ENCODE data around the gene SCAF4.

The SCAF4 gene

DNA sequence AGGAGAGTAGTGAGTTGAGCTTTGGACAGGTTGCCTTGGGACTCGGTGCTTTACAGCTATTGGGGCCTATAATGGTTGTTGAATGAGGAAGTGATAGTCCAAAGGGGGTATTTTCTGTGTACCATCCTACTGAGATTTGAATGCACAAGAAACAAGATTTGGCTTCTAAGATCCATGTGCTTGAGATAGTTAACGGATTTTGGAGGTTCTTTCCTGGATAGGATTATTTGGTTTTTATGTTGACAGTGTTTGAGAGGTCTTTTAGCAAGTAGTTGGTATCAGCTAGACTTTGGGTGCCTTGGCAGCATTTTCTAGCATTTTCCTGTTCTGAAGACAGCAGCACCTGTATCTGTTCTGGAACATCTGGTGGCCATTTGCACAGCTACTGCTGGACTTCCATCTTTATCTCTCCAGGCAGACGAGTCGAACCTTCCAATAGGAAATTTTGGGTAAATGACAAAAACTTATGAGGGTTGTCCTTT is 3.6 kb upstream of the SCAF4 start:
- DNase-seq, result no peak

- DNase-seq, result no peak
Measured at GRCh38 chr21:31733551-31734149, 1.7 kb upstream of the SCAF4 start.

DNA sequence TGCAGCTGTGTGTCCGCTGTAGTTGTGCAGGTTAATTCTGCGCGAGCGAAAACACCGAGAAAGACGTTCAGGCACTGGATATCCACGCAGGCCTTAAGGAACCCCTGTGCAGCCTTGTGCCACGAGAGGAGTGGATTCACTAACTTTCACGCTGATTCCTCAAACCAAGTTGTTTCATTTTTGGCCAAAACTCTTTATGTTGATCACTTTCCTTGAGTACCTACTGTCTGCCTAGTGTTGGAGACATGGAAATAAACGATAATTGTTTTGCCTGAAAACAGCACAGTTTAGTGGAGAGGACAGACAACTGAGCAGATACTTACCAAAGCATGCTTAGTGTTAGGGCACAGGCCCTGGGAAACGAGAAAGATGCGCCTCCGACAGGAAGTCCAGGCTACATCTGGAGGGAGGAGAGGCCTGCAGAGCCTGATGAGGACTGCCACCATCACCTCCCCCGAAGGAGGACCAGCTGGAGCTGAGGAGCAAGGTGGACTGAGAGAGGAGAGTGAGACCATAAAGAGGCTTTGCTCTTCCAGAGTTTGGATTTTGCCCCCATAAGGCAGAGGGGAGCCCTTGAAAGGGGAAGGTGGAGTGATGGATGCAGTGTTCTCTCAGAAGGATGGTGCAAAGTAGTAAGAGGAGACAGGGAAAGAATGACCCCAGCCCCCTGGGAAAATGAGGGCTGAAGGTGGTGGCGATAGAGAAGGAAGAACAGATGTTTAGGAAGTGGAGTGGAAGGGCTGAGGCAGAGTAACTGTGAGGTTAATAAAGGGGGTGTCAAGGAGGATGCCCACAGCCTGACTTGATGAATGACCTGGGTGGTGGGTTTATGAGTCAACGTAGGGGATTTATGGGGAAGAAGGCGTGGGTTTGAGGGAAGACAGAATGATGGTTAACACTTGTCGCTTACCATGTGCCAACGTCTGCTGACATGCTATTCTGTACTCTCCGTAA is 956 bp upstream of the SCAF4 start:
- peak; percentile 48 for DNase-seq

DNA sequence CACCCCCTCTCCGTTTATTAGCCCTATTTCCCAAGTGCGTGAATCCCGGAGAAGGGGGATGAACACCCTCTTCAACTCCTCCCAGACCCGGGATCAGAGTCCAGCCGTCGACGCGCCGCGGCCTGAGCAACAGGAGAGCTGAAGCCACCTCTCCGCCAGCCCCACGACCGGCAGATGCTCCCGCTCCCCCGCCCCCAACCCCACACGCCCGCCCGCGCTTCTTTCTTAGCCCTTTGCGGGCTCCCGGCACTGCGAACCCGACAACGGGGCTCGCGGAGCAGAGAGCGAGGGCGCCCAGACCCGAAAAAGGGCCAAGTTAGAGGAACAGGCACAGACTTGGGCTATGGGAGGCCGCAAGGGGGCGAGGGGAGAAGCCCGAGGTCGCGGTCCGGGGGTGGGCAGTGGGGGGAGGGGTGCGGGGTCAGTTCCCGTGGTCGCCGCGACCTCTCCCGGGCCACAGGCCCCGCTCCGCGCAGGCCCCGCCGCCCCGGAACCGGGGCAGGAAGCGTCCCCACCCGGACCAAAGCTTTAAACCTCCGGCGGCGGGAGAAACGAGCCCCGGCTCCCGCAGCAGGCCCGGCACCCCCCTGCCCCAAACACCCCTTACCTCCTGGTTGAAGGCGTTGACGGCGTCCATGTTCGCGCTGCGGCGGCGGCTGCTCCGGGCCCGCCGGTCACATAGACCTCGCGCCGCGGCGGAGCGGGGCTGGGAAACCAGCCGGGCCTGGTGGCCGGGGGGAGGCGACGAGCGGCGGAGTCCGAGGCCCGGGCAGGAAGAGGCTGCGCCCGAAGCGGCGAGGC is 662 bp downstream of the SCAF4 start:
- peak; percentile 48 for DNase-seq

- DNase-seq, result no peak
Measured at GRCh38 chr21:31730712-31731055, 1.2 kb downstream of the SCAF4 start.

DNA sequence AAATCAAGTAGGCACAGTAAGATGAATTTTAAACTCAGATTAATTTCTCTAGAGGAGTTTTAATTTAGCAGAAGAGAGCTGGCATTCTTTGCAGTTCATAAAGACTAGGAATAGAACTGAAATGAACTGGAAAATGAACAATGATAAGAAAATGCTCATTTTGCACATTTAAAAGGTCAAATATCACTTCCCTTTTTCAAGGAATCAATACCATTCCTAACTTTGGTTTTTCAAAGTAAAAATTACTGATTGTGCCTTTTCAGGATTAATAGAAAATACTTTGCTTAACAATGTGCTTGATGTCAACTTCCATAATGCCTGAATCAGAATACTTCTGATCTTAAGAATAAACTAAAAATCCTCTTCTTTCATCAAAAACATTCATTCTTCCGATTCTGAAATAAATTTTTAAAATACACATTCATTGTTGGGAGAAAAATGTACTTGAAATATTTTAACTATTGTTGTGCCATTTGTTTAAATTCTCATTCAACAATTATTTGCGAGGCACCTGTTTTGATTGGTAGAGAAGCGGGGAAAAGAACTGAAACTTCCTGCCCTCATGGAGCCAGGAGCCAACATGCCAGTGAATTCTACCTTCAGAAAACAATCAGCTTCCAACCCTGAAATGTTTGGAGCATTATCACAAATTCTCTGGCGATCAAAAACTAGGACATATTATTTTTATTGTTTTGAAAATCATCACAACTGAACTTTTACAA is 2.1 kb downstream of the SCAF4 start:
- DNase-seq, result no peak

DNA sequence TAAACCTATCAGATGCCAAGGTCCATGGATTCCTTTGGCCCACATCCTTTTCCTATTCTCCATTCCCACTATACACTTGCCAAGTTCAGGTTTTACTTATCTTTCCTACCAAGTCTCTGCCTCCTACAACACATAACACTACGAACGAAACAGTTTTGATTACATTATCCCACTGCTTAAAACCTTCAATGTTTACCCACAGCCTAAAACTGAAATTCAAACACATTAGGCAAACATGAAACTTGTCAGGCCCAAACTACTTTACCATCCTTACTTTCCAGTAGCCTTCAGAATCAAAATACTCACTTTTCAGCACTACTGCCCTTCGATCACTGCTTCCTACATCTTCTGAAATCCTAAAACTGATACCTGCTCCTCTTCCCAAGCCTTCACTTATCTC is 3.0 kb downstream of the SCAF4 start:
- DNase-seq, result no peak

DNA sequence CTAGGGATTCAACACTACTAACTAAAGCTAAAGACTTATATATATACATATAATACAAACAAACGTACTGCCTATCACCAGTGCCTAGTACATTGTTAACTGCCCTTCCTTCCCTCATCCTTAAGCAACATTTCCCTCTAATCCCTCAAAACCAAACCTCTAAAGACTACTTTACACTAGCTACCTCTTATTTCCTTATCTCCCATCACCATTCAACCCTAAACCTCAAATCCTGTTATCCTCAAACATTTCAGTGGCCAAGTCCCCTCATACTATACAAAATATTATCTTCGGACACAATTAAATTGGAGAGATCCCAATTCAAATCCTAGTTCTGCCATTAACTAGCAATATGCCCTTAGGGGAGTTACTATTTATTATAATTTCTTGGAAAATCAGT is 3.7 kb downstream of the SCAF4 start:
- DNase-seq, result no peak

- no peak for DNase-seq
Measured at GRCh38 chr21:31727181-31727580, 4.7 kb downstream of the SCAF4 start.

GRCh38 chr21:31726407-31726806 is 5.5 kb downstream of the SCAF4 start:
- no peak for DNase-seq

DNA sequence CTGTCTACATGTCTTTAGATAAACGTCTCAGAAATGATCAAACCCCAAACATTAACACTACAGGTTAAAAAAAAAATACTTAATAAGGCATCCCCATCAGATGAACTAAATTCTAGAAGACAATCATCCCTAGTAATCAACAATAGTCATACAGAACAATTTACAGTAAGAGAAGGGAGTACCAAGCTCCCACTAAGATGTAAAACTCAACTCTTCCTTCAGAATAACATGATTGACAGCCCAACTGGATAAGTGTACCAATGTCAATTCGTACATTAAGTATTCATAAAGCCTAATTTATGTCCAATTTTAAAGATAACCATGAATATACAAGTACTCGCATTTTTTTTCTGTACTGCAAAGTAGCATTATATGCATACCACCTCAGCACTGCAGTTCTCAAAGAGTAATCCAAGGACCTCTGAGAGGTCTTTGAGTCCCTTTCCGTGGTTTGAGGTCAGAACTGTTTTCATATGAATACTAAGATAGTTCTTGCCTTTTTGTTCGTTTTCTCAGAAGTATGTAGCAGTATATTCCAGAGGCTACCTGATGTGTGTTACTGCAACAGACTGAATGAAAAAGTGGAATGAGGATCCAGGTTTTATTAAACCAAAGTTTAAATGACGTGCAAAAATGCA is 6.6 kb downstream of the SCAF4 start:
- peak; percentile 70 for DNase-seq

DNA sequence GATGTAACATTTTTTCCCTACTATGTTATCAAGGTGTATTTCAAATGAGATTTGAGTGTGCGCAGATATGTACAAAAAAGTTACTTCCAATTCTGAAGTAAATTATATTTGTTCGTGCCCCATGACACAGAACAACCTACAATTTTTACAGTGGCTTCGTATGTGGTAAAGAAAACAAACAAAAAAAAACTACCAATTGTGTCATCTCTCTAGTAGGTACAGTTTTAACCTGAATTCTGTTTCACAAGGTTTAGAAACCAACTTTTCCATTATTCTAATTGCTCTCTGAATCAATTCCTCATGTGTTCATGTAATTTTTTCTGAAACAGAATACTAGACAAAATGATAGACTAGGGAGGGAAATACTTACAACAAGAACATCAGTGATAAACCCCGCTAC is 7.4 kb downstream of the SCAF4 start:
- DNase-seq, result no peak

DNA sequence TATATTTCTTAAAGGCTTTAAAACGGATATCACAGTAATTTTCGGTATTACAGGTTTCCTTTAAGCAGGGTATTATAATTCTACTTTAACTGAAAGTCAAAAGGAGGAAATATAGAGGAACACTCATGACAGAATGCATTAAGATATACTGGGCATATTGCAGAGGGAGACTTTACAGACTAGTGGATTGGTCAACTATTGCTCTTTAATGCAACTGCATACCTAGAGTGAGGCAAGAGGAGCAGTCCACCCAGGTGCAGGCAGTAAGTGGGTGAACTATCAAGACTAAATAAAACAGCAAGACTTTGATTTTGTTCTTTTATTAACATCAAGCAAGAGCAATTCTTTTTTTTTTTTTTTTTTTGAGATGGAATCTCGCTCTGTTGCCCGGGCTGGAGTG is 10.5 kb downstream of the SCAF4 start:
- DNase-seq, result no peak

DNA sequence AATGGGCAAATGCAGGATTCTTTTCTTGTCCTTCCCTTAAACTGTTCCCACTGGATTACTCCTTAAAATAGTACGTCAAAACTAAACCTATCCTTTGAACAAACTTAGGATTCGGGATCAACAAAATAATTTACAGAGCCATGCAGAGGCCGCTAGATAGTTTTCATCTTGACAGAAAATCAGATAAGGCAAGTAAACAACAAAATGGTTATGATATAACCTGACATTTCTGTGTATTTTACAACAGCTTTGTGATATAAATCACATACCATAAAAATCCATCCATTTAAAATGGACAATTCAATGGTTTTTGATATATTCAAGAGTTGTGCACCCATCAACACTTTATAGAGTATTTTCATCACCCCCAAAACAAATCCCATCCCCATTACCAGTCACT is 11.2 kb downstream of the SCAF4 start:
- no peak for DNase-seq

DNA sequence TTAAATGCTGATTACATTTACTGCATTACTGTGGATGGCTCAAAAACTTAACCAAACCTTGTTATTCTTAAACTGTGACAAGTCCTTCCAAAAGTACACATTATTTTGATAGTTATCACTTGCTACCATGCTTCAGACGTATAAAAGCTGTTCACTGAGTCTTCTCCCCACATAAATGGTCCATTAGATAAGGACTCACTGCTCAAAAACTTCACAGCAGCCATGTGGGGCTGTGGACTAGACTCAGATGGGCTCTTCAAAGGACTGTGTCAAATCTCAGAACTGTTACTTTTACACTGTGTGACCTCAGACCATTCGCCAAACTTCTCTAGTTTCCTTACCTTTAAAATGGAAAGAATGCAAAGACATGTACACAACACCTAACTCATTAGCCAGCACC is 11.6 kb downstream of the SCAF4 start:
- no peak for DNase-seq

- DNase-seq, result no peak
Measured at GRCh38 chr21:31716106-31716505, 15.8 kb downstream of the SCAF4 start.

DNA sequence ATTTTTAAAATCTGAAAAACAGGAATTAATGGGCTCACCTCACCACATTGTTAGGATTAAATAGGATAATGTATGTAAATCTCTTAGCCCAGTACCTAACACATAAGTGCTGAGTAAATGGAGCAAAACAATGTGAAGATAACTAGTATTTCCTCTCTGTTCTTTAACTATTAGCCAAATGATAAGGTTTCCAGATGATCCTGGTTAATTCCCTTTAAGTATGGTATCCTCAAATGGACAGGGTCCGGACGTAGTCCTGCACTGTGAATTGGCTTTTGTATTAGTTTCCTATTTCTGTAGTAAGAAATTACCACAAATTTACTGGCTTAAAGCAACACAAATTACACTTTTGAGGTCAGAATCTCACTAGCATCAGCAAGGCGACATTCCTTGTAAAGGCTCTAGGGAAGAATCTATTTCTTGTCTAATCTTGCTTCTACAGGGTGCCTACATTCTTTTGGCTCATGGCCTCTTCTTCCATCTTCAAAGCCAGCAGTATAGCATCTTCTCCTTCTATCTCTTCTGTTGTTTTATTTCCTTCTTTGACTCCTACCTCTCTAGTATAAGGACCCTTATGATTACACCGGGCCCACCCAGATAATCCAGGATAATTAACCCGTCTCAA is 17.1 kb downstream of the SCAF4 start:
- no peak for DNase-seq

- DNase-seq, result peak; percentile 76
Measured at GRCh38 chr21:31713973-31714740, 17.8 kb downstream of the SCAF4 start.

DNA sequence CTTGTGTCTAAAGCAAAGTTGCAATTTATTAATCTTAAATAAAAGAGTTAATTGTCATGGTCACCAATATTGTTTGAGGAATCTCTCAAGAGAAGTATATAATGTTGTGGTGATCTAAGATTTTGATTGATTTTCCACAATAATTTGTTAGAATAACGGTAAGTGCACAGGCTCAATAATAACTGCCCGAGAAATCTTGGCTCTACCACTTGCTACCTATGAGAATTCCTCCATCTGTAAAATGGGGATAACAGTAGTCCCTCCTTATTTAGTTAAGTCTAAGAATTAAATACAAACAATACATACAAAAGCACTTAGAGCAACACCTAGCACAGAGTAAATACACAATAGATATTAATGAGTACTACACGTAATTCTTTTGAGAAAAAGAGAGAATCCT is 18.8 kb downstream of the SCAF4 start:
- DNase-seq, result no peak

DNA sequence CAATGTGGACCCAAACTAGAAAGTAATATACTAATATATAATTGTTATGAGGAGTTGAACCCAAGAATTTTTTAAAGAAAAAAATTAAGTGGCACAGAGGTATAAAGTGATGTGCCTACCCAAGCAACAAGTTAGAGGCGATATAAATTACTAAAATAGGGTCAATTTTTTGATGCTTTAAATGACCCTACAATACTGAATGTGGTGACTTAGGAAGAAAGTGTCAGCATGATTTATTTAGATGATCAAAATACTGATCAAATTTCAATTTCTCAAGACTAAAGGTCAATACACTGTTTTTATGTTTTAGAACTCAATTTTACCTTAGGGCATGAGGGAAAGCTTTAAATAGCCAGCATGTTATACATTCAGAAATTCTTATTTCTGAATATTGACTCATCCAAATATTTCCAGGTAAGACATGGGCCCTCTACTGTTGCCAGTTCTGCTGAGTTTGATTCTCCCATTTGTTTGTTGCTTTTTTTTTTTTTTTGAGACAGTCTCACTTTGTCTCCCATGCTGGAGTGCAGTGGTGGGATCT is 20.1 kb downstream of the SCAF4 start:
- no peak for DNase-seq

- no peak for DNase-seq
Measured at GRCh38 chr21:31711326-31711725, 20.6 kb downstream of the SCAF4 start.

Measured in activated CD4-positive, alpha-beta T cell treated with anti-CD3 and anti-CD28 coated beads, Interleukin-10, Interleukin-2, amounts not matched to agents 100 ng/mL and 50 ng/mL, durations not matched to agents 16 hours and 8 hours (primary cell).